ENCODE measurements around the gene ACY1.

Gene ACY1

DNA sequence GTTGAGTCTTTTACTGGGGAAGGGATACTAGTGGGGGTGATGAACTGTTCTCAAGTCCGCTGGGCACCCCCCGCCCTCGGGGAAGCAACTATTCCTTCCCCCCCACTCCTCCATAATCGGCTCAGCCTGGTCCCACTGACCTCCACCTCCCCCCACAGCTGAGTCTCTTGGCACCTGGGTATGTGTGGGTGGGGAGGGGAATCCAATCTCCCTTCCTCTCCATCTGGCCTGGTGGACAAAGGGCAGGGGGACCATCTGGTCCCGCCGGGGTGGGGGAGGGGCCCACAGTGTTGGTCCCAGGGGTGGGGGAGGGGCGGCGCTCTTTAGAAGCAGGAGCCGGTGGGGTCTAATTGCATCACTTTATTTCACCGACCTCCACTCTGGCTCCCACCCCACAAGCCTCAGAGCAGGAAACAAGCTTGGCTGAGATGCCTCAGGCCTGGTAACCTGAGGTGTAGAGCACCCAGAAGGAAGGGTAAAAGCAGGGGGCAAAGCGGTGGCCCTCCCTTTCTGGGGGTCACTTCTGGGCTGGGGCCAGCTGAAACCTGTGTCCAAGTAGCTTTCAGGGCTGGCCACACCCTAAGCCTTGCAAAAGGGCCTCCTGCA, 15.1 kb upstream of the ACY1 start:
- TF ChIP-seq, protein P1, sequence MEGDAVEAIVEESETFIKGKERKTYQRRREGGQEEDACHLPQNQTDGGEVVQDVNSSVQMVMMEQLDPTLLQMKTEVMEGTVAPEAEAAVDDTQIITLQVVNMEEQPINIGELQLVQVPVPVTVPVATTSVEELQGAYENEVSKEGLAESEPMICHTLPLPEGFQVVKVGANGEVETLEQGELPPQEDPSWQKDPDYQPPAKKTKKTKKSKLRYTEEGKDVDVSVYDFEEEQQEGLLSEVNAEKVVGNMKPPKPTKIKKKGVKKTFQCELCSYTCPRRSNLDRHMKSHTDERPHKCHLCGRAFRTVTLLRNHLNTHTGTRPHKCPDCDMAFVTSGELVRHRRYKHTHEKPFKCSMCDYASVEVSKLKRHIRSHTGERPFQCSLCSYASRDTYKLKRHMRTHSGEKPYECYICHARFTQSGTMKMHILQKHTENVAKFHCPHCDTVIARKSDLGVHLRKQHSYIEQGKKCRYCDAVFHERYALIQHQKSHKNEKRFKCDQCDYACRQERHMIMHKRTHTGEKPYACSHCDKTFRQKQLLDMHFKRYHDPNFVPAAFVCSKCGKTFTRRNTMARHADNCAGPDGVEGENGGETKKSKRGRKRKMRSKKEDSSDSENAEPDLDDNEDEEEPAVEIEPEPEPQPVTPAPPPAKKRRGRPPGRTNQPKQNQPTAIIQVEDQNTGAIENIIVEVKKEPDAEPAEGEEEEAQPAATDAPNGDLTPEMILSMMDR (IDR thresholded peaks at IDR 0.05; ENCODE audit: extremely low read depth, insufficient read depth, missing control alignments): no peak
- in situ Hi-C loops (cut with MboI; ENCODE audit: low pct_unique_long_range_greater_than_20kb, low sequenced_read_pairs, unreplicated experiment): no loop called here
- DNase-seq (ENCODE audit: low spot score): no peak

DNA sequence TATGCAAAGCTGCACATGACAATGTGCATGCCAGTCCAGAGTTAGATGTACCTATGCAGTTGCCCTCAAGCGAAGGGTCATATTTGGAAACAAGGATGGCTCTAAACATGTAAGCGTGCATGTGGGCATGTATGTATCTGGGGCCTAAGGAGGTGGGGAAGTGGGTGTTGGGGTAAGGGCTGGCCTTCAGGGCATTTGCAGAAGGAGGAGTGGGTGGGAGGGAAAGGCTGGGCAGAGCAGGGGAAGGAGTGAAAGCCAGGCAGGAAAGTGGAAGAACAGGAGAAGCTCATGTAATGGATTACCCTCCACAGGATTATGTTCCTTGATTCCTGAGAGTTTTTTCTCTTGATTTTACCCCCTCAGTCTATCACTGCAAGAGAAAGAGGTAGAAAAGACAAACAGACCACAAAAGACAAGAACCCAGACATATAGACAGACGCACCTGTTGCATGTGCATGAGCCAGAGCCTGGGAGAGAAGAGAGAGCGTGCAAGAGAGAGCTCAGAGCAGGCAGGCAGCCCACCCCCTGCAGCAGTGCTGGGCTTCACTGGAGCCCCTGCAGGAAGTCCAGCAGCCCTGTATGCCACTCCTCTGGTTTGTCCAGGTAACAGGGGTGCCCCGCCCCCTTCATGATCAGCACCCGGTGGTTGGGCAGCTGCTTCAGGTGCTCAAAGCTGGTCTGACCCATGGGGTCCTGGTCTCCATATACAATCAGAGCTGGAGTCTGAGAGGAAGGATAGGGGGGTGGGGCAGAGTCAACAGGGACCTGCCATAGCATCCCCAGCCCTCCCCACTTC, 14.3 kb upstream of the ACY1 start:
- TF ChIP-seq, protein P1 (IDR thresholded peaks at IDR 0.05; ENCODE audit: extremely low read depth, insufficient read depth, missing control alignments): no peak
- no peak for DNase-seq (ENCODE audit: low spot score)
- in situ Hi-C loops (cut with MboI; ENCODE audit: low pct_unique_long_range_greater_than_20kb, low sequenced_read_pairs, unreplicated experiment): no loop called here

DNA sequence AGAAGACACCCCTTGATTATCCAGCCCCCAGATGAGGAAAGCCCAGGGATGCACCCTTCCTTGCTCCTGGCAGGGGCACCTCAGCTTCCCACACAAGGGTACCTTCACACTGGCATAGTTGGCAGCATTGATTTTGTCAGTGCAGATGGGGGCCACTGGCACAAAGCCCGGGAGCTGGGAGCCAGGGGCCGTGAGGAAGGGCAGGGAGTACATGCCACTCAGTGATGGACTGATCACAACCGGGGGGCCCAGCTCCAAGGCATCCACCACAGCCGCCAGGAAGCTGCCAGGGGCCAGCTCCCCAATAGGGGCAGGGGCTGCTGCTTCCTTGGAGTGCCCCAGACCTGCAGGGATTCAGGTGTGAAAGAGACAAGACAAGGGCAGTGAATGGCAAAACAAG, 13.5 kb upstream of the ACY1 start:
- no peak for DNase-seq (ENCODE audit: low spot score)
- in situ Hi-C loops (cut with MboI; ENCODE audit: low pct_unique_long_range_greater_than_20kb, low sequenced_read_pairs, unreplicated experiment): no loop called here
- TF ChIP-seq, protein P1 (IDR thresholded peaks at IDR 0.05; ENCODE audit: extremely low read depth, insufficient read depth, missing control alignments): no peak

DNA sequence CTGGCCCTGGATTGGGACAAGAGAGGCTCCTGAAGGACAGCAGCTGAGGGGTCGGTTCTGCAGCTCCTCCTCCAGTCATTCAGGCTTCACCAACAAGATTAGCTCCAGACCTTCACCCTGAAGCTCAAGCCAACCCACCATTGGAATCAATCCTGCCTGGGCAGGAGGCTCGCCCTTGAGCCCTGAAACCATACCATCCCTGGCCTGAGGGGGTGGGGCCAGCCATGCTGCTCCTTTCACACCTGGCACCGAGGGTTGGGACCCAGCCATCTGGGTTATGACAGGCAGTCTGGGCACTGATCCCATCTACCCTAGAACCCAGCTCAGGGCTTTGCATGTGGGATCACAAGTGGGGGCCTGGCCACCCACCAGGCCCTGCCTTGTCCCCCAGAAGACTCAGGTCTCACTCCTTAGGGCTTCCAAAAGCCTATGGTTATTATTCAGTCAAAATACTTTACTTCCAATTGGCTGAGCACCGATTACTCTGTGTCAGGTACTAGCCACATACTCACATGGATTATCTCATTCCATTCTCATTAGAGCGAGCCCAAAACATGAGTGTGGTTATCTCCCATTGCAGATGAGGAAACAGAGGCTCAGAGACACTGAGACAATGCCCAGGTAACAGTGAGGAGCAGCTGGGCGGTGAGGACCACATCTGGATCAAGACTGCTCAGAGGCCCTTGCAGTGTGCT, 12.6 kb upstream of the ACY1 start:
- in situ Hi-C loops (cut with MboI; ENCODE audit: low pct_unique_long_range_greater_than_20kb, low sequenced_read_pairs, unreplicated experiment): no loop called here
- TF ChIP-seq, protein P1 (IDR thresholded peaks at IDR 0.05; ENCODE audit: extremely low read depth, insufficient read depth, missing control alignments): no peak
- no peak for DNase-seq (ENCODE audit: low spot score)

DNA sequence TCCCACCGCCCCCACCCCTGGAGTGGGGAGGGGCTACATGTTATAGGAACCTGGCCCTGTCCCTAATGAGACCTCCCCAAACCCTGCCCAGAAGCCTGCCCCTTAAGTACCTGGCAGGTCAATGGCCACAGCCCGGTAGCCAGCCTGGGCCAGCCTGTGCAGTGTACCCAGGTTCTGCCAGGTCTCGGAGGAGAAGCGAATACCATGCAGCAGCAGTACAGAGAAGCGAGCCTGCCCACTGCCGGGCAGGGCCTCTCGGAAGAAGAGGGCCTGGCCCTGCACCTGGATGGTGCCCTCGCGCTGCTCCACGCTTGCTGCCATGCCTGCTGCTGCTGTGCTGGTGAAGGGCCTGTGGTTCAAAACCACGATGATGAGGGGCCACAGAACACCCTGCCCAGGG, 12.0 kb upstream of the ACY1 start:
- in situ Hi-C loops (cut with MboI; ENCODE audit: low pct_unique_long_range_greater_than_20kb, low sequenced_read_pairs, unreplicated experiment): no loop called here
- TF ChIP-seq, protein P1 (IDR thresholded peaks at IDR 0.05; ENCODE audit: extremely low read depth, insufficient read depth, missing control alignments): no peak
- no peak for DNase-seq (ENCODE audit: low spot score)

DNA sequence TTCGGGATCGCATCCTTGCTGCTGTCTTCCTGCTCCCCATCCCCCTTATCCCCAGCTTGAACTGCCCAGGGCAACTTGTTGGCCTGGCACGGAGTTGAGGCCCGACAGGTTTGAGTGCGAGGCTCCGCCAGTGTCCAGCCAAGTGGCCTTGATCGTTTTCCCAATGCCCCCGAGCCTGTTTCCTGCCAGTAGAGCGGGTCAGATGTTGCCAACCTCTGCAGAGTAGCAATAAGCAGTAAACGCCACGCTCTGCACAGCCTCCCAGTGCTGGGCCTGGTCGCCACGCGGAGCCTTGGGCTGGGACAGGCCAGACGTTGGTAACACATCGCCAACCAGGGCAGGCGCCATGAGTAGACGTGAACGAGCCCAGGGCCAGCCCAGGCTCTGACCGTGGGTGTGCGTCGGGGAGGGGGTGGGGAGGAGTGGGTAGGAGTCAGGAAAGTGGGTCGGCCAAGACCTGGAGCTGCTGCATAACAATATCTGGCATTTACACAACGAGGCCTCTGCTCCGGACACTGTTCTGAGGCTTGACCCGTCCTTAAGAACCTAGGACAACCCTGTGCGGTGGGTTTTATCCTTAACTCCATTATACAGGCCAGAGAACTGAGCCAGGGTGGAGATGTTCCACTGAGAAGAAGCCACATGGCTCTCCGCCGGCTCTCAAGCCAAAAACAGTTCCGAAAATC, 8.9 kb upstream of the ACY1 start:
- TF ChIP-seq, protein P1 (IDR thresholded peaks at IDR 0.05; ENCODE audit: extremely low read depth, insufficient read depth, missing control alignments): peak; percentile 6
- DNase-seq (ENCODE audit: low spot score): no peak
- in situ Hi-C loops (cut with MboI; ENCODE audit: low pct_unique_long_range_greater_than_20kb, low sequenced_read_pairs, unreplicated experiment): no loop called here

Data from GM13977 (cell line).